Raji (cell line): ENCODE results near the gene APBA2.

Source experiments
- POLR2A ChIP-seq: IDR thresholded peaks from 2 replicates; pipeline ENCODE4 v1.6.1; 2011; ENCODE audit warnings: low read depth, low read length, control low read depth; ENCODE audit not compliant: insufficient read depth

APBA2 gene

GRCh38 chr15:29090617-29091466, 205.1 kb downstream of the APBA2 start:
- no peak for TF ChIP-seq POLR2A

- no peak for TF ChIP-seq POLR2A
These were observed 205.9 kb downstream of the APBA2 start for GRCh38 chr15:29091666-29092065.

- no peak for TF ChIP-seq POLR2A
These were observed 206.7 kb downstream of the APBA2 start for GRCh38 chr15:29092376-29093064.

- TF ChIP-seq POLR2A = no peak
These were observed 207.3 kb downstream of the APBA2 start for GRCh38 chr15:29093065-29093435.

GRCh38 chr15:29093696-29094343, 208.0 kb downstream of the APBA2 start:
- no peak for TF ChIP-seq POLR2A

- TF ChIP-seq POLR2A = no peak
These were observed 208.9 kb downstream of the APBA2 start for GRCh38 chr15:29094711-29095110.

GRCh38 chr15:29095746-29096145, 210.0 kb downstream of the APBA2 start:
- TF ChIP-seq POLR2A = no peak

- no peak for TF ChIP-seq POLR2A
These were observed 211.4 kb downstream of the APBA2 start for GRCh38 chr15:29097168-29097567.

GRCh38 chr15:29097971-29098370, 212.2 kb downstream of the APBA2 start:
- TF ChIP-seq POLR2A = no peak

- TF ChIP-seq POLR2A = no peak
These were observed 212.9 kb downstream of the APBA2 start for GRCh38 chr15:29098652-29099051.

- TF ChIP-seq POLR2A = no peak
These were observed 213.5 kb downstream of the APBA2 start for GRCh38 chr15:29099131-29099880.

GRCh38 chr15:29100486-29101000, 214.8 kb downstream of the APBA2 start:
- no peak for TF ChIP-seq POLR2A

GRCh38 chr15:29101491-29101890, 215.7 kb downstream of the APBA2 start:
- TF ChIP-seq POLR2A = no peak

- no peak for TF ChIP-seq POLR2A
These were observed 217.4 kb downstream of the APBA2 start for GRCh38 chr15:29102911-29103823.
